Femur (tissue), 1 donor: ENCODE data around the gene OSBPL2.

Source experiments
- DNase-seq: peaks from one replicate; pipeline ENCODE4 v3.0.0-alpha.2; 2017

The OSBPL2 gene

GRCh38 chr20:62208061-62208794 lies 30.1 kb upstream of the OSBPL2 start:
- DNase-seq: no peak

- DNase-seq: no peak
These were observed 29.2 kb upstream of the OSBPL2 start for GRCh38 chr20:62208795-62209755.

GRCh38 chr20:62209850-62210495 lies 28.3 kb upstream of the OSBPL2 start:
- no peak for DNase-seq

GRCh38 chr20:62210496-62210855 lies 27.8 kb upstream of the OSBPL2 start:
- DNase-seq: no peak

- DNase-seq: no peak
These were observed 27.1 kb upstream of the OSBPL2 start for GRCh38 chr20:62211216-62211615.

GRCh38 chr20:62211769-62212288 lies 26.5 kb upstream of the OSBPL2 start:
- no peak for DNase-seq

GRCh38 chr20:62212299-62212698 lies 26.0 kb upstream of the OSBPL2 start:
- no peak for DNase-seq

- no peak for DNase-seq
These were observed 24.3 kb upstream of the OSBPL2 start for GRCh38 chr20:62214067-62214466.

- no peak for DNase-seq
These were observed 23.0 kb upstream of the OSBPL2 start for GRCh38 chr20:62215020-62215990.

- DNase-seq: no peak
These were observed 22.2 kb upstream of the OSBPL2 start for GRCh38 chr20:62215991-62216635.

GRCh38 chr20:62216636-62217566 lies 21.4 kb upstream of the OSBPL2 start:
- no peak for DNase-seq

- DNase-seq: no peak
These were observed 20.2 kb upstream of the OSBPL2 start for GRCh38 chr20:62217913-62218773.

- no peak for DNase-seq
These were observed 19.0 kb upstream of the OSBPL2 start for GRCh38 chr20:62219101-62219991.

- peak; percentile 75 for DNase-seq
These were observed 18.2 kb upstream of the OSBPL2 start, which contains the start of gene HRH3 for GRCh38 chr20:62219992-62220665. Gene HRH3, minus strand, starts transcription at chr20:62220278. Its CDS starts 308 bp downstream, at chr20:62219970.

- DNase-seq: no peak
These were observed 17.4 kb upstream of the OSBPL2 start for GRCh38 chr20:62220666-62221568.

- DNase-seq: no peak
These were observed 16.0 kb upstream of the OSBPL2 start for GRCh38 chr20:62222266-62222850.
